K562 (cell line): ENCODE data around the gene ARL3. TPM values are rescaled to one million over a fixed set of nuclear protein-coding genes. Genes with fewer than 3 reads are reported as not detected.

Experiments used
- ATAC-seq: fragments of 200-7000 bp; cut with Tn5 transposase; 3 replicates; pipeline ENCODE4 v1.9.1; 2020; ENCODE audit warnings: moderate library complexity
- BruUV-seq: library from RNA; stranded (reverse); fragments of 400-500 nt; replicated peaks from 2 replicates; lab custom pipeline; 2021; lab: Mats Ljungman, UMichigan
- CTCF ChIA-PET: fragments of 300-600 bp; formaldehyde crosslinking; extraction: SDS; loops from one replicate; lab custom pipeline; 2021; ENCODE audit warnings: low intra/inter-chr PET ratio; lab: Yijun Ruan, JAX
- POLR2A ChIA-PET: fragments of 300-600, 350-650 bp; sonication (Branson Sonifier 250); formaldehyde crosslinking; extraction: SDS; loops from one replicate; lab custom pipeline; 2021; ENCODE audit warnings: antibody characterized with exemption, inconsistent platforms; lab: Yijun Ruan, JAX
- DNase-seq, 4 experiments: peaks; one replicate each; pipeline versions ENCODE4 v3.0.0 to v3.0.0-alpha.2; 2011 to 2018; ENCODE audit warnings: low spot score in 3 of 4, mixed read lengths in 3 of 4; ENCODE audit errors: extremely low read depth in 1 of 4
- FAIRE-seq: peaks from 2 replicates; lab custom pipeline; 2011; peaks lifted over from hg19 to GRCh38; lab: Jason Lieb, UNC
- H2AFZ ChIP-seq: 2 replicates; pipeline ENCODE4 v1.6.0; 2011; ENCODE audit warnings: low read depth, low read length, control low read depth, inconsistent platforms
- H3K27ac ChIP-seq: fragments of 200-600 bp; 3 replicates; pipeline ENCODE4 v1.8.0; 2011; ENCODE audit warnings: low read depth, mild to moderate bottlenecking, control low read depth, inconsistent platforms, low read length, moderate library complexity, mixed read lengths; ENCODE audit errors: extremely low read depth
- H3K27me3 ChIP-seq, 2 experiments: fragments of 300-600 bp in 1 of 2; 2 replicates in 1 of 2; 3 replicates in 1 of 2; pipeline versions ENCODE4 v1.6.0 to v1.8.0; 2011; ENCODE audit warnings: inconsistent platforms in 2 of 2, low read length in 2 of 2, mild to moderate bottlenecking in 1 of 2, mixed read lengths in 1 of 2, moderate library complexity in 1 of 2; ENCODE audit not compliant: control insufficient read depth in 2 of 2, insufficient read depth in 2 of 2
- H3K36me3 ChIP-seq: fragments of 300-600 bp; 3 replicates; pipeline ENCODE4 v1.8.0; 2011; ENCODE audit warnings: mild to moderate bottlenecking, low read length, inconsistent platforms; ENCODE audit not compliant: control insufficient read depth, insufficient read depth
- H3K4me1 ChIP-seq, 2 experiments: fragments of 200-600 bp in 1 of 2; replicated peaks in 1 of 2; 2 replicates in 1 of 2; 3 replicates in 1 of 2; pipeline versions ENCODE4 v1.5.1 to v1.8.0; 2011; ENCODE audit warnings: inconsistent platforms in 2 of 2, low read length in 2 of 2, mild to moderate bottlenecking in 1 of 2, mixed read lengths in 1 of 2, moderate library complexity in 1 of 2; ENCODE audit not compliant: control insufficient read depth in 2 of 2, insufficient read depth in 2 of 2
- H3K4me2 ChIP-seq: 2 replicates; pipeline ENCODE4 v1.6.1; 2011; ENCODE audit warnings: low read length, control low read depth, inconsistent platforms, mixed read lengths; ENCODE audit not compliant: insufficient read depth
- H3K4me3 ChIP-seq: fragments of 200-600 bp; sonication (generic), shearing (Covaris generic); 2 replicates; pipeline ENCODE4 v1.5.1; 2016; ENCODE audit warnings: control low read depth, inconsistent platforms
- H3K79me2 ChIP-seq: fragments of 200-600 bp; 3 replicates; pipeline ENCODE4 v1.8.0; 2011; ENCODE audit warnings: low read length, inconsistent platforms; ENCODE audit not compliant: control insufficient read depth, insufficient read depth
- H3K9ac ChIP-seq, 2 experiments: 2 replicates each; pipeline versions ENCODE4 v1.6.0 to v1.6.1; 2011; ENCODE audit warnings: low read depth in 2 of 2, low read length in 2 of 2, control low read depth in 1 of 2, inconsistent platforms in 1 of 2, mild to moderate bottlenecking in 1 of 2, mixed read lengths in 1 of 2; ENCODE audit not compliant: insufficient read depth in 1 of 2
- H3K9me1 ChIP-seq: one replicate; pipeline ENCODE4 v1.6.0; 2011; ENCODE audit warnings: inconsistent platforms, mild to moderate bottlenecking, low read length, moderate library complexity; ENCODE audit not compliant: control insufficient read depth, insufficient read depth
- H3K9me3 ChIP-seq: replicated peaks from 2 replicates; pipeline ENCODE4 v1.5.1; 2011; ENCODE audit warnings: low read depth, low read length, inconsistent platforms; ENCODE audit not compliant: control insufficient read depth, insufficient read depth
- H4K20me1 ChIP-seq: replicated peaks from 2 replicates; pipeline ENCODE4 v1.6.1; 2011; ENCODE audit warnings: low read length, inconsistent platforms, mixed read lengths; ENCODE audit not compliant: control insufficient read depth, insufficient read depth
- ATF7 ChIP-seq: fragments of 450-650 bp; IDR thresholded peaks from 2 replicates; pipeline ENCODE4 v1.7.1; 2014; ENCODE audit warnings: mild to moderate bottlenecking, moderate library complexity
- FOXJ2 ChIP-seq: fragments of 200-800 bp; sonication (Bioruptor generic); IDR thresholded peaks from 2 replicates; pipeline ENCODE4 v1.6.1; 2016; ENCODE audit warnings: missing genetic modification characterization, missing compliant biosample characterization
- ILF3 ChIP-seq: fragments of 450-650 bp; IDR thresholded peaks from 2 replicates; pipeline ENCODE4 v1.6.1; 2018; ENCODE audit warnings: antibody characterized with exemption, mild to moderate bottlenecking, moderate library complexity, borderline replicate concordance
- KAT2B ChIP-seq: IDR thresholded peaks from one replicate; pipeline ENCODE4 v1.6.1; 2012; ENCODE audit warnings: low read depth, mild to moderate bottlenecking, control low read depth, inconsistent platforms, low read length, moderate library complexity
- NBN ChIP-seq: fragments of 450-650 bp; IDR thresholded peaks from 2 replicates; pipeline ENCODE4 v1.6.1; 2016; ENCODE audit warnings: low read depth, mild to moderate bottlenecking
- POLR2H ChIP-seq: IDR thresholded peaks from 2 replicates; pipeline ENCODE4 v1.6.1; 2016; ENCODE audit warnings: missing genetic modification characterization, low read depth, mild to moderate bottlenecking, control low read depth, missing compliant biosample characterization, moderate library complexity
- RBM14 ChIP-seq: fragments of 200-400 bp; formaldehyde crosslinking; IDR thresholded peaks from 2 replicates; pipeline ENCODE4 v1.6.1; 2018; ENCODE audit warnings: low read depth, mild to moderate bottlenecking, low read length, moderate library complexity, borderline replicate concordance; ENCODE audit not compliant: insufficient read depth
- REST ChIP-seq, 2 experiments: fragments of 450-650 bp; formaldehyde crosslinking in 1 of 2; IDR thresholded peaks; 2 replicates each; pipeline versions ENCODE4 v1.4.0 to v1.6.1; 2014 to 2020; ENCODE audit warnings: mild to moderate bottlenecking in 2 of 2, borderline replicate concordance in 1 of 2, low read depth in 1 of 2
- SREBF2 ChIP-seq: sonication (generic); formaldehyde crosslinking; IDR thresholded peaks from 2 replicates; pipeline ENCODE4 v1.4.0; 2020; ENCODE audit warnings: mild to moderate bottlenecking, missing genetic modification reagents
- ZBTB33 ChIP-seq: sonication (generic); formaldehyde crosslinking; IDR thresholded peaks from 2 replicates; pipeline ENCODE4 v1.8.1; 2023; ENCODE audit warnings: mild to moderate bottlenecking, missing genetic modification reagents
- ZNF133 ChIP-seq: fragments of 250-450 bp; sonication (Bioruptor Pico); IDR thresholded peaks from 2 replicates; pipeline ENCODE4 v1.4.0; 2020; ENCODE audit warnings: mild to moderate bottlenecking
- ZNF695 ChIP-seq: fragments of 450-650 bp; formaldehyde crosslinking; IDR thresholded peaks from 2 replicates; pipeline ENCODE4 v1.4.0; 2020; ENCODE audit warnings: mild to moderate bottlenecking, moderate library complexity
- WGBS: fragments of 100-300 bp; shearing (Covaris generic); methylation state at CpG from one replicate; pipeline ENCODE4 v1.1.6; 2016; ENCODE audit warnings: low coverage, mixed read lengths; ENCODE audit not compliant: insufficient coverage; ENCODE audit errors: missing lambda C conversion rate; 5-methylcytosine and 5-hydroxymethylcytosine counted together
- in situ Hi-C: fragments of 300-500 bp; cut with MboI; formaldehyde crosslinking; loops from 4 replicates; pipeline ENCODE4 v1.15.0; 2018; ENCODE audit warnings: inconsistent platforms, mixed read lengths
- intact Hi-C: fragments of 100-400 bp; cut with micrococcal nuclease; formaldehyde crosslinking; loops from 2 replicates; pipeline ENCODE4 v1.14.2; 2022
- polyA plus RNA-seq, 8 experiments: library from polyadenylated mRNA; depleted of rRNA in 4 of 8; stranded (reverse) in 5 of 8; unstranded in 3 of 8; fragments of >200 nt; fragmentation: Nextera tagmentation in 2 of 8; fragmentation: Illumina TruSeq in 1 of 8; extraction: Ambion mirVana in 2 of 8; extraction: Trizol in 1 of 8; gene quantifications; 2 replicates each; pipeline versions ENCODE4 v1.2.1 to v1.2.3, GENCODE V29; 2011 to 2014; ENCODE audit warnings: inconsistent platforms in 1 of 8, missing spikeins in 1 of 8
- total RNA-seq, 7 experiments: library from RNA; depleted of rRNA in 6 of 7; stranded (reverse); fragments of >200 nt in 6 of 7; fragmentation: Illumina TruSeq in 2 of 7; extraction: Trizol in 2 of 7; gene quantifications; 2 replicates each; pipeline versions ENCODE4 v1.2.1 to v1.2.3, GENCODE V29; 2011 to 2021; ENCODE audit warnings: low replicate concordance in 1 of 7

Gene ARL3
- total and polyA plus RNA-seq, 9 of the 15 experiments (the other 6 are each of a cell fraction or from before 2014, with no cell fraction given): 2.9 to 8.9 (median 4.8) TPM

GRCh38 chr10:102720775-102721301 is 6.6 kb upstream of the ARL3 start (continued):
- TF ChIP-seq SREBF2 (CRISPR knock-in tag) (no peak), ILF3 (no peak), KAT2B (no peak), ZNF695 (CRISPR knock-in tag) (no peak), NBN (no peak), FOXJ2 (tag) (no peak)

GRCh38 chr10:102720337-102720736 is 6.1 kb upstream of the ARL3 start:
- CTCF ChIA-PET: no interaction called here
- in situ Hi-C loops: loop anchor here (5.0 kb wide), 1 partner anchor 182 kb away; no protein-coding TSS in a partner anchor
- TF ChIP-seq ZNF133 (CRISPR knock-in tag): no peak
- no peak for TF ChIP-seq POLR2H (tag)
- TF ChIP-seq ZBTB33 (CRISPR knock-in tag): no peak
- TF ChIP-seq REST (IDR thresholded peaks at IDR 0.05; ENCODE audit: borderline replicate concordance): no peak
- no peak for TF ChIP-seq REST (CRISPR knock-in tag; IDR thresholded peaks at IDR 0.05; ENCODE audit: low read depth)
- no peak for TF ChIP-seq RBM14
- TF ChIP-seq ATF7: no peak

More at GRCh38 chr10:102720337-102720736, 6.1 kb upstream of the ARL3 start:
- peaks cover 53% of the 10 kb centered on the region for H3K79me2 ChIP-seq
- no peak overlapping the region for H3K27ac ChIP-seq
- H3K4me2 ChIP-seq: no peak overlapping the region
- 92% methylated on average over 3 of the region's 3 CpGs for WGBS
- intact Hi-C loops: no loop called here
- POLR2A ChIA-PET: interaction anchor here (0.6 to 0.8 kb wide), 2 partner anchors 204 to 718 kb away, joined by 3 read pairs; no protein-coding TSS in a partner anchor
- no peaks in the 10 kb centered on the region for H4K20me1 ChIP-seq
- FAIRE-seq (no peak), DNase-seq (no peak), ATAC-seq (no peak)
- H3K9me3 ChIP-seq: no peaks in the 10 kb centered on the region
- no TSS peak for BruUV-seq
- H2AFZ ChIP-seq: no peak overlapping the region
- no peak overlapping the region for H3K9ac ChIP-seq
- no peaks in the 10 kb centered on the region for H3K27me3 ChIP-seq
- peaks cover 31% of the 10 kb centered on the region for H3K36me3 ChIP-seq
- H3K4me1 ChIP-seq: peaks cover 3 to 9% of the 10 kb centered on the region in 2 experiments; a peak in 3 of 5 replicates
- H3K4me3 ChIP-seq: no peak overlapping the region
- no peaks in the 10 kb centered on the region for H3K9me1 ChIP-seq
